HepG2 (cell line): ENCODE measurements around the gene SMARCA4. TPM values are rescaled to one million over a fixed set of nuclear protein-coding genes. Genes with fewer than 3 reads are reported as not detected.

Experiments used
- BHLHE40 ChIP-seq: IDR thresholded peaks from 2 replicates; pipeline ENCODE4 v1.6.1; 2011; ENCODE audit warnings: low read length, improper control_type of control experiment
- NFKBIZ ChIP-seq: IDR thresholded peaks from 2 replicates; pipeline ENCODE4 v1.6.1; 2018; ENCODE audit warnings: missing genetic modification reagents, missing compliant biosample characterization
- RFX5 ChIP-seq: IDR thresholded peaks from 2 replicates; pipeline ENCODE4 v1.6.1; 2011; ENCODE audit warnings: low read depth, low read length, improper control_type of control experiment
- RFXAP ChIP-seq: sonication (generic); formaldehyde crosslinking; IDR thresholded peaks from 2 replicates; pipeline ENCODE4 v1.4.0; 2020; ENCODE audit warnings: missing genetic modification reagents, borderline replicate concordance
- SOX5 ChIP-seq: IDR thresholded peaks from 2 replicates; pipeline ENCODE4 v1.6.1; 2016; ENCODE audit warnings: borderline replicate concordance
- SPEN ChIP-seq: sonication (generic); formaldehyde crosslinking; IDR thresholded peaks from 2 replicates; pipeline ENCODE4 v1.5.1; 2020; ENCODE audit warnings: low read depth, mild to moderate bottlenecking, missing genetic modification reagents
- SRSF4 ChIP-seq: fragments of 200-400 bp; formaldehyde crosslinking; IDR thresholded peaks from one replicate; pipeline ENCODE4 v1.6.1; 2018; ENCODE audit warnings: mild to moderate bottlenecking, low read depth, low read length, moderate library complexity; ENCODE audit not compliant: poor library complexity, severe bottlenecking
- ZBTB21 ChIP-seq: sonication (generic); formaldehyde crosslinking; IDR thresholded peaks from 2 replicates; pipeline ENCODE4 v1.4.0; 2020; ENCODE audit warnings: missing genetic modification reagents
- ZBTB34 ChIP-seq: sonication (generic); formaldehyde crosslinking; IDR thresholded peaks from 2 replicates; pipeline ENCODE4 v1.8.0; 2022; ENCODE audit warnings: mild to moderate bottlenecking, missing genetic modification reagents
- ZEB1 ChIP-seq: IDR thresholded peaks from 2 replicates; pipeline ENCODE4 v1.6.1; 2012; ENCODE audit warnings: mild to moderate bottlenecking, low read depth, inconsistent platforms; ENCODE audit not compliant: insufficient replicate concordance
- ZNF230 ChIP-seq: sonication (generic); formaldehyde crosslinking; IDR thresholded peaks from 2 replicates; pipeline ENCODE4 v1.4.0; 2020; ENCODE audit warnings: mild to moderate bottlenecking, missing genetic modification reagents
- ZNF337 ChIP-seq: sonication (generic); formaldehyde crosslinking; IDR thresholded peaks from 2 replicates; pipeline ENCODE4 v1.5.1; 2020; ENCODE audit warnings: missing genetic modification reagents, low read depth, mild to moderate bottlenecking, borderline replicate concordance
- ZNF383 ChIP-seq: sonication (generic); formaldehyde crosslinking; IDR thresholded peaks from 2 replicates; pipeline ENCODE4 v1.4.0; 2020; ENCODE audit warnings: missing genetic modification reagents, mild to moderate bottlenecking, borderline replicate concordance
- ZNF605 ChIP-seq: sonication (generic); formaldehyde crosslinking; IDR thresholded peaks from 2 replicates; pipeline ENCODE4 v1.8.0; 2022; ENCODE audit warnings: mild to moderate bottlenecking, missing genetic modification reagents
- ZNF7 ChIP-seq: IDR thresholded peaks from 2 replicates; pipeline ENCODE4 v1.6.1; 2016; ENCODE audit warnings: missing biosample characterization, missing genetic modification reagents
- polyA plus RNA-seq, 8 experiments: library from polyadenylated mRNA; depleted of rRNA in 3 of 8; stranded (reverse) in 7 of 8; unstranded in 1 of 8; fragments of >200 nt; fragmentation: Illumina TruSeq in 4 of 8; extraction: Trizol in 4 of 8; gene quantifications; 2 replicates each; pipeline versions ENCODE4 v1.2.1 to v1.2.3, GENCODE V29; 2011 to 2016; ENCODE audit warnings: low read depth in 4 of 8, missing spikeins in 1 of 8, mixed read lengths in 1 of 8; ENCODE audit not compliant: insufficient read depth in 1 of 8
- total RNA-seq, 5 experiments: library from RNA; depleted of rRNA; stranded (reverse); fragments of >200 nt; fragmentation: Illumina TruSeq; extraction: Trizol; gene quantifications; 2 replicates each; pipeline ENCODE4 v1.2.3, GENCODE V29; 2016; ENCODE audit warnings: low read depth in 1 of 5
- TF ChIP-seq, protein P1 (sequence below): sonication (generic); formaldehyde crosslinking; IDR thresholded peaks from 2 replicates; pipeline ENCODE4 v1.4.0; 2020; ENCODE audit warnings: missing genetic modification reagents
- TF ChIP-seq, protein P2 (sequence below): sonication (generic); formaldehyde crosslinking; IDR thresholded peaks from 2 replicates; pipeline ENCODE4 v1.5.0; 2020; ENCODE audit warnings: missing genetic modification reagents
- TF ChIP-seq, protein P3 (sequence below): sonication (generic); formaldehyde crosslinking; IDR thresholded peaks from 2 replicates; pipeline ENCODE4 v1.4.0; 2020; ENCODE audit warnings: missing genetic modification reagents
- TF ChIP-seq, protein P4 (sequence below): IDR thresholded peaks from 2 replicates; pipeline ENCODE4 v1.6.1; 2016; ENCODE audit warnings: missing compliant biosample characterization, missing genetic modification reagents, borderline replicate concordance
- TF ChIP-seq, protein P5 (sequence below): sonication (generic); formaldehyde crosslinking; IDR thresholded peaks from 2 replicates; pipeline ENCODE4 v1.8.0; 2022; ENCODE audit warnings: mild to moderate bottlenecking, missing genetic modification reagents, moderate library complexity

The SMARCA4 gene
- total and polyA plus RNA-seq, 2 of the 13 experiments (the other 11 are each of a cell fraction or from before 2014, with no cell fraction given), result 25.4 to 45.9 TPM

GRCh38 chr19:10960314-10961072, at the start of gene SMARCA4 (continued):
- TF ChIP-seq ZNF605, result peak; percentile 38; the same call in 1 of the 2 replicates
- TF ChIP-seq RFX5, result no peak
- peak; percentile 60; the same call in 1 of the 2 replicates for TF ChIP-seq RFXAP
- no peak for TF ChIP-seq ZNF7
- no peak for TF ChIP-seq ZBTB34 (CRISPR knock-in tag)
- TF ChIP-seq, protein P1, sequence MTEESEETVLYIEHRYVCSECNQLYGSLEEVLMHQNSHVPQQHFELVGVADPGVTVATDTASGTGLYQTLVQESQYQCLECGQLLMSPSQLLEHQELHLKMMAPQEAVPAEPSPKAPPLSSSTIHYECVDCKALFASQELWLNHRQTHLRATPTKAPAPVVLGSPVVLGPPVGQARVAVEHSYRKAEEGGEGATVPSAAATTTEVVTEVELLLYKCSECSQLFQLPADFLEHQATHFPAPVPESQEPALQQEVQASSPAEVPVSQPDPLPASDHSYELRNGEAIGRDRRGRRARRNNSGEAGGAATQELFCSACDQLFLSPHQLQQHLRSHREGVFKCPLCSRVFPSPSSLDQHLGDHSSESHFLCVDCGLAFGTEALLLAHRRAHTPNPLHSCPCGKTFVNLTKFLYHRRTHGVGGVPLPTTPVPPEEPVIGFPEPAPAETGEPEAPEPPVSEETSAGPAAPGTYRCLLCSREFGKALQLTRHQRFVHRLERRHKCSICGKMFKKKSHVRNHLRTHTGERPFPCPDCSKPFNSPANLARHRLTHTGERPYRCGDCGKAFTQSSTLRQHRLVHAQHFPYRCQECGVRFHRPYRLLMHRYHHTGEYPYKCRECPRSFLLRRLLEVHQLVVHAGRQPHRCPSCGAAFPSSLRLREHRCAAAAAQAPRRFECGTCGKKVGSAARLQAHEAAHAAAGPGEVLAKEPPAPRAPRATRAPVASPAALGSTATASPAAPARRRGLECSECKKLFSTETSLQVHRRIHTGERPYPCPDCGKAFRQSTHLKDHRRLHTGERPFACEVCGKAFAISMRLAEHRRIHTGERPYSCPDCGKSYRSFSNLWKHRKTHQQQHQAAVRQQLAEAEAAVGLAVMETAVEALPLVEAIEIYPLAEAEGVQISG (CRISPR knock-in tag), result 0 out of 2 replicates have a peak, but pooled peaks have one; percentile 31
- TF ChIP-seq, protein P2, sequence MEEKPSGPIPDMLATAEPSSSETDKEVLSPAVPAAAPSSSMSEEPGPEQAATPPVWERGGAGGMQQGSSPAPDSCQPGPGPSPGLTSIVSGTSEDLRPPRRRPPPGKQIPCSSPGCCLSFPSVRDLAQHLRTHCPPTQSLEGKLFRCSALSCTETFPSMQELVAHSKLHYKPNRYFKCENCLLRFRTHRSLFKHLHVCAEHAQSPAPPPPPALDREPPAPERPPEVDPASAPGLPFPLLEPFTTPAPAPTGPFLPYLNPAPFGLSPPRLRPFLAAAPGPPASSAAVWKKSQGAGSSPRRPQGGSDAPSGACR (CRISPR knock-in tag), result no peak
- TF ChIP-seq NFKBIZ (CRISPR knock-in tag), result no peak
- TF ChIP-seq BHLHE40, result no peak; the same call in 1 of the 2 replicates
- TF ChIP-seq ZNF230 (CRISPR knock-in tag), result peak; percentile 90
- TF ChIP-seq, protein P3, sequence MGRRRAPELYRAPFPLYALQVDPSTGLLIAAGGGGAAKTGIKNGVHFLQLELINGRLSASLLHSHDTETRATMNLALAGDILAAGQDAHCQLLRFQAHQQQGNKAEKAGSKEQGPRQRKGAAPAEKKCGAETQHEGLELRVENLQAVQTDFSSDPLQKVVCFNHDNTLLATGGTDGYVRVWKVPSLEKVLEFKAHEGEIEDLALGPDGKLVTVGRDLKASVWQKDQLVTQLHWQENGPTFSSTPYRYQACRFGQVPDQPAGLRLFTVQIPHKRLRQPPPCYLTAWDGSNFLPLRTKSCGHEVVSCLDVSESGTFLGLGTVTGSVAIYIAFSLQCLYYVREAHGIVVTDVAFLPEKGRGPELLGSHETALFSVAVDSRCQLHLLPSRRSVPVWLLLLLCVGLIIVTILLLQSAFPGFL (CRISPR knock-in tag), result no peak
- TF ChIP-seq, protein P4, sequence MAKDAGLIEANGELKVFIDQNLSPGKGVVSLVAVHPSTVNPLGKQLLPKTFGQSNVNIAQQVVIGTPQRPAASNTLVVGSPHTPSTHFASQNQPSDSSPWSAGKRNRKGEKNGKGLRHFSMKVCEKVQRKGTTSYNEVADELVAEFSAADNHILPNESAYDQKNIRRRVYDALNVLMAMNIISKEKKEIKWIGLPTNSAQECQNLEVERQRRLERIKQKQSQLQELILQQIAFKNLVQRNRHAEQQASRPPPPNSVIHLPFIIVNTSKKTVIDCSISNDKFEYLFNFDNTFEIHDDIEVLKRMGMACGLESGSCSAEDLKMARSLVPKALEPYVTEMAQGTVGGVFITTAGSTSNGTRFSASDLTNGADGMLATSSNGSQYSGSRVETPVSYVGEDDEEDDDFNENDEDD (CRISPR knock-in tag), result peak; percentile 77; the same call in 1 of the 2 replicates
- TF ChIP-seq SRSF4, result no peak
- TF ChIP-seq ZEB1, result no peak
- TF ChIP-seq ZNF383, result no peak
- TF ChIP-seq, protein P5, sequence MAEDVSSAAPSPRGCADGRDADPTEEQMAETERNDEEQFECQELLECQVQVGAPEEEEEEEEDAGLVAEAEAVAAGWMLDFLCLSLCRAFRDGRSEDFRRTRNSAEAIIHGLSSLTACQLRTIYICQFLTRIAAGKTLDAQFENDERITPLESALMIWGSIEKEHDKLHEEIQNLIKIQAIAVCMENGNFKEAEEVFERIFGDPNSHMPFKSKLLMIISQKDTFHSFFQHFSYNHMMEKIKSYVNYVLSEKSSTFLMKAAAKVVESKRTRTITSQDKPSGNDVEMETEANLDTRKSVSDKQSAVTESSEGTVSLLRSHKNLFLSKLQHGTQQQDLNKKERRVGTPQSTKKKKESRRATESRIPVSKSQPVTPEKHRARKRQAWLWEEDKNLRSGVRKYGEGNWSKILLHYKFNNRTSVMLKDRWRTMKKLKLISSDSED (CRISPR knock-in tag), result no peak
- TF ChIP-seq SOX5, result peak; percentile 13; the same call in 1 of the 2 replicates
- 0 out of 2 replicates have a peak, but pooled peaks have one; percentile 40 for TF ChIP-seq ZNF337 (CRISPR knock-in tag)
- no peak for TF ChIP-seq ZBTB21 (CRISPR knock-in tag)
- peak; percentile 86; the same call in 1 of the 2 replicates for TF ChIP-seq SPEN (CRISPR knock-in tag)
